22Rv1 (cell line): ENCODE measurements around the gene AGAP5.
"Not testable (repeated sequence)": the region's sequence is repeated elsewhere in the genome, so short reads cannot be mapped to it uniquely, and the experiment has no call there.

ENCODE experiments used
- H3K27ac ChIP-seq: fragments of 450-650 bp; 2 replicates; pipeline ENCODE4 v1.5.1; 2017
- CTCF ChIP-seq: fragments of 450-650 bp; IDR thresholded peaks from 2 replicates; pipeline ENCODE4 v1.5.1; 2017; ENCODE audit warnings: mild to moderate bottlenecking
- ZFX ChIP-seq: fragments of 450-650 bp; IDR thresholded peaks from 2 replicates; pipeline ENCODE4 v1.6.1; 2017; ENCODE audit warnings: antibody characterized with exemption, borderline replicate concordance

Gene AGAP5

GRCh38 chr10:73665581-73665980 is 32.3 kb downstream of the AGAP5 start:
- H3K27ac ChIP-seq, result not testable (repeated sequence)

GRCh38 chr10:73664156-73665040 is 33.5 kb downstream of the AGAP5 start:
- not testable (repeated sequence) for H3K27ac ChIP-seq

GRCh38 chr10:73663621-73664020 is 34.3 kb downstream of the AGAP5 start:
- H3K27ac ChIP-seq, result not testable (repeated sequence)

- H3K27ac ChIP-seq, result not testable (repeated sequence)
These were observed 35.2 kb downstream of the AGAP5 start for GRCh38 chr10:73662705-73663104.

GRCh38 chr10:73655990-73656298 is 42.0 kb downstream of the AGAP5 start, which contains the start of gene SYNPO2L:
Gene SYNPO2L, minus strand, starts transcription at chr10:73656029. Its CDS starts 107 bp downstream, at chr10:73655922.
- TF ChIP-seq ZFX (no peak), CTCF (no peak)
- H3K27ac ChIP-seq, result no peak within 1 kb of the TSS

- no peak for TF ChIP-seq ZFX
- no peak for TF ChIP-seq CTCF
- no peak overlapping the region for H3K27ac ChIP-seq
These were observed 42.5 kb downstream of the AGAP5 start for GRCh38 chr10:73655257-73655989.

GRCh38 chr10:73653701-73654100 is 44.2 kb downstream of the AGAP5 start:
- no peak overlapping the region for H3K27ac ChIP-seq
- TF ChIP-seq CTCF, result peak; percentile 27
- no peak for TF ChIP-seq ZFX

GRCh38 chr10:73653195-73653594 is 44.7 kb downstream of the AGAP5 start:
- no peak overlapping the region for H3K27ac ChIP-seq
- TF ChIP-seq ZFX, result no peak
- no peak for TF ChIP-seq CTCF

- H3K27ac ChIP-seq, result no peak overlapping the region
- no peak for TF ChIP-seq CTCF
- no peak for TF ChIP-seq ZFX
These were observed 47.2 kb downstream of the AGAP5 start for GRCh38 chr10:73650537-73651331.
